VCaP (cell line): ENCODE data around the gene PTGIS.
A peak's percentile ranks its signal among the peaks of the same experiment; 100 is the strongest.

Experiments used
- H3K27ac ChIP-seq: fragments of 450-650 bp; 2 replicates; pipeline ENCODE4 v1.5.1; 2017
- CTCF ChIP-seq: fragments of 450-650 bp; conservative IDR thresholded peaks from 2 replicates; pipeline ENCODE4 v1.5.1; 2017; ENCODE audit warnings: mild to moderate bottlenecking, moderate library complexity

The PTGIS gene

GRCh38 chr20:49515586-49515985, 52.4 kb downstream of the PTGIS start:
- H3K27ac ChIP-seq: peak overlapping the region; percentile 67
- TF ChIP-seq CTCF: no peak

GRCh38 chr20:49513517-49513916, 54.4 kb downstream of the PTGIS start:
- no peak overlapping the region for H3K27ac ChIP-seq
- no peak for TF ChIP-seq CTCF

DNA sequence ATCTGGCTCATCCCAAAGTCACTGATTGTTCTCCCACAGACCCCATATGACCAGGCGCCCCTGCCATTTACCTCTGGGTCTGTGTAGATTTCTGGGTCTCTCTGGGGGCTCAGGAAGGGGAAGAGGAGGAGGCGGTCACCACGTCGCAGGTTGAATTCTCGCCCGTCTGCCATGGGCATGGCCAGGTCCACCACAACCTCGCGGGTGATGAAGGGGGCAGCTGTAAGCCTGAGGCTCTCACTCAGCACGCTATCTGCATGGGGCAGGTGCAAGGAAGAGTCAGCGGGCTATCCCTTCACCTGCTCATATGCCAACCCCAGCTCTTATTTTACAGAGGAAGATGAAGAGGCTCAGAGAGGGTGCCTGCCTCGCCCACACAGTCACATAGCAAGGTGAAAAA, 54.9 kb downstream of the PTGIS start:
- no peak for TF ChIP-seq CTCF

DNA sequence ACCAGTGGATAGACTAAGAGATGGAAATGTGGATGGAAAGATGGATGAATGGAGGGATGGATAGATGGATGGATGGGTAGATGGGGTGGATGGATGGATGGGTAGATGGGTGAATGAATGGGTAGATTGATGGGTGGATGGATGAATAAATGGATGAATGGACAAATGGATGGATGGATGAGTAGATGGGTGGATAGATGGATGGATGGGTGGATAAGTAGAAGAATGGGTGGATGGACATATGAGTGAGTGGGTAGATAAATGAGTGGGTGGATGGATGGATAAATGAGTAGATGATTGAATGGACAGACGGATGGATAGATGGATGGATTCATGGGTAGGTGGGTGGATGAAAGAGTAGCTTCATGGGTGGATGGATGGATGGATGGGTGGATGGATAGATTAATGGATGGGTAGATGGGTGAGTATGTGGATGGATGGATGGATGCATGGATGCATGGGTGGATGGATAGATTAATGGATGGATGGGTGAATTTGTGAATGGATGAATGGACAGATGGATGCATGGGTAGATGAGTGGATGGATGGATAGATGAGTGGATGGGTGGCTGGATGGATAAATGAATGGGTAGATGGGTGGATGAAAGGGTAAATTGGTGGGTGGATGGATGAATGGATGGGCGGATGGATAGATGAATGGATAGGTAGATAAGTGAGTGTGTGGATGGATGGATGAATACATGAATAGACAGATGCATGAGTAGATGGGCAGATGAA, 56.0 kb downstream of the PTGIS start:
- no peak for TF ChIP-seq CTCF
- no peak overlapping the region for H3K27ac ChIP-seq

More for the DNA sequence above, 54.9 kb downstream of the PTGIS start:
- no peak overlapping the region for H3K27ac ChIP-seq

GRCh38 chr20:49510562-49511122, 57.3 kb downstream of the PTGIS start:
- H3K27ac ChIP-seq: no peak overlapping the region

GRCh38 chr20:49508435-49509199, 59.3 kb downstream of the PTGIS start:
- H3K27ac ChIP-seq: no peak overlapping the region
- TF ChIP-seq CTCF: peak; percentile 84

More at GRCh38 chr20:49510562-49511122, 57.3 kb downstream of the PTGIS start:
- no peak for TF ChIP-seq CTCF

DNA sequence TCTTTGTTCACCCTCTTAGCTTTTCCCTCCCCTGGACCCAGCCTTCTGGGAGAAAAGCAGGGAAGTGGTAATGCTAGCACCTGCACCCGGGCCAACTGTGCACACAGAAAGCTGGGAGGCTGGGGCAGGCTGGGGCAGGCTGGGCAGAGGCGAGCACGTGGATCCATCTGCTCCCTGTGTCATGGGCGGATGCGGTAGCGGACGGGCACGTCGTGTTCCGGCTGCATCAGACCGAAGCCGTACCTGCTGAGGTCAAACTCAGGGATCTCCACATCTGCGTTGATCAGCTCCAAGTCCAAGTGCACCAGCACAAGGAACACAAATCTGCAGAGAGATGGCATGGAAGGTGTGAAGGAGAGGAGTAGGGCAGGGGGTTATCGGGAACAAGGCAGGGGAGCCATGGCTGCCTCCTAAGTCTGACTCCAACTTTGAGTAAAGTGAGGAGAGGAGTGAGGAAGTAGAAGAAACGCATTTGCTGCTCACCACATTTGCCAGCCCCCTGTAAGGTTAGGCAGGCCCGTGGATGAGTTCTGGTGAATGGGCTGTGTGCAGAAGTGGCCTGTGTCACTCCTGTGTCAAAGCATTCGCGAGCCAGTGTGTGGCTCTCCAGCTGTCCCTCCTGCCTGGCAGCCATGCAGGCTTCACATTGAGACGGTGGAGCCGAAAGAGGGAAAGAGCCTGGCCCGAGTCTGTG, 60.0 kb downstream of the PTGIS start:
- no peak overlapping the region for H3K27ac ChIP-seq
- no peak for TF ChIP-seq CTCF
